ENCODE results near the gene PFDN4. TPM values are rescaled to one million over a fixed set of nuclear protein-coding genes. Genes with fewer than 3 reads are reported as not detected.

Gene PFDN4
- total RNA-seq, 2 donors from 2014 or later, result 18.7 to 19.0 TPM

DNA sequence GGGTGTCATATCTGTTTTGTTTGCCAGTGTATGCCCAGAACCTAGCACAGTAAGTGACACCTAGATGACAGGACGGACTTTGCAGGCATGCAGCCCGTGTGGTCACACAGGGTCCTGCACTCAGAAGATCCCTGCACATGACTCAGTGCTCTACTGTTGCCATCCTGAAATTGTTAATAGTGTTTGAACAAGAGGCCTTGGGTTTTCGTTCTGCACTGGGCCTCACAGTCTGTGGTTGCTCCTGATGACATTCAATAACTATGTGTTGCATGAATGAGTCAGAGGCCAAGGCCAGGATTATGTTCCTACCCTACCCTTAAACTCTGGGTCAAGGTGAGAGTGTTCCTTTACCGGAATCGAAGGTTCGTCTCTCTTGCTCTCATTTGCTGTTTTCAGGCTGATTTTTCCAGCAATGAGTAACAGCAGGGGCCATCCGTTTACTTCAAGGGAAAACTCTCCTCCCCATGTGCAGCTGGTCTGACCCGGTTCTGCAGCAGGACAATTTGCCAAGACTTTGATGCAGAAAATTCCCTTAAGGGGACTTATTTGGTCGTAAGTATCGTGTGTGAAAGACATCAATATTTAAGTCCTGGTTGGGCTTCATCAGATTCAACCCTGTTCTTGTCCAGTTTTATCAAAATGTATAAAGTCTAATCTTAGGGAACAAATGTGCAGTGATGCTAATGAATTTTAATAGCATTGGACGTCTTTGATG, 13.0 kb upstream of the PFDN4 start:
- DNase-seq, result no peak
- no peaks in the 10 kb centered on the region for H3K4me1 ChIP-seq
- intact Hi-C loops (cut with DNase I), result no loop called here
- H3K9me3 ChIP-seq, result no peaks in the 10 kb centered on the region
- no peaks in the 10 kb centered on the region for H3K27me3 ChIP-seq
- no peak overlapping the region for H3K27ac ChIP-seq
- no peak overlapping the region for H3K4me3 ChIP-seq
- TF ChIP-seq, protein P1, sequence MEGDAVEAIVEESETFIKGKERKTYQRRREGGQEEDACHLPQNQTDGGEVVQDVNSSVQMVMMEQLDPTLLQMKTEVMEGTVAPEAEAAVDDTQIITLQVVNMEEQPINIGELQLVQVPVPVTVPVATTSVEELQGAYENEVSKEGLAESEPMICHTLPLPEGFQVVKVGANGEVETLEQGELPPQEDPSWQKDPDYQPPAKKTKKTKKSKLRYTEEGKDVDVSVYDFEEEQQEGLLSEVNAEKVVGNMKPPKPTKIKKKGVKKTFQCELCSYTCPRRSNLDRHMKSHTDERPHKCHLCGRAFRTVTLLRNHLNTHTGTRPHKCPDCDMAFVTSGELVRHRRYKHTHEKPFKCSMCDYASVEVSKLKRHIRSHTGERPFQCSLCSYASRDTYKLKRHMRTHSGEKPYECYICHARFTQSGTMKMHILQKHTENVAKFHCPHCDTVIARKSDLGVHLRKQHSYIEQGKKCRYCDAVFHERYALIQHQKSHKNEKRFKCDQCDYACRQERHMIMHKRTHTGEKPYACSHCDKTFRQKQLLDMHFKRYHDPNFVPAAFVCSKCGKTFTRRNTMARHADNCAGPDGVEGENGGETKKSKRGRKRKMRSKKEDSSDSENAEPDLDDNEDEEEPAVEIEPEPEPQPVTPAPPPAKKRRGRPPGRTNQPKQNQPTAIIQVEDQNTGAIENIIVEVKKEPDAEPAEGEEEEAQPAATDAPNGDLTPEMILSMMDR (IDR thresholded peaks at IDR 0.05), result no peak
- H3K36me3 ChIP-seq, result no peaks in the 10 kb centered on the region
- no peak overlapping the region for H3K9ac ChIP-seq (ENCODE audit: low read depth in 2 of 2, low read length in 2 of 2)

DNA sequence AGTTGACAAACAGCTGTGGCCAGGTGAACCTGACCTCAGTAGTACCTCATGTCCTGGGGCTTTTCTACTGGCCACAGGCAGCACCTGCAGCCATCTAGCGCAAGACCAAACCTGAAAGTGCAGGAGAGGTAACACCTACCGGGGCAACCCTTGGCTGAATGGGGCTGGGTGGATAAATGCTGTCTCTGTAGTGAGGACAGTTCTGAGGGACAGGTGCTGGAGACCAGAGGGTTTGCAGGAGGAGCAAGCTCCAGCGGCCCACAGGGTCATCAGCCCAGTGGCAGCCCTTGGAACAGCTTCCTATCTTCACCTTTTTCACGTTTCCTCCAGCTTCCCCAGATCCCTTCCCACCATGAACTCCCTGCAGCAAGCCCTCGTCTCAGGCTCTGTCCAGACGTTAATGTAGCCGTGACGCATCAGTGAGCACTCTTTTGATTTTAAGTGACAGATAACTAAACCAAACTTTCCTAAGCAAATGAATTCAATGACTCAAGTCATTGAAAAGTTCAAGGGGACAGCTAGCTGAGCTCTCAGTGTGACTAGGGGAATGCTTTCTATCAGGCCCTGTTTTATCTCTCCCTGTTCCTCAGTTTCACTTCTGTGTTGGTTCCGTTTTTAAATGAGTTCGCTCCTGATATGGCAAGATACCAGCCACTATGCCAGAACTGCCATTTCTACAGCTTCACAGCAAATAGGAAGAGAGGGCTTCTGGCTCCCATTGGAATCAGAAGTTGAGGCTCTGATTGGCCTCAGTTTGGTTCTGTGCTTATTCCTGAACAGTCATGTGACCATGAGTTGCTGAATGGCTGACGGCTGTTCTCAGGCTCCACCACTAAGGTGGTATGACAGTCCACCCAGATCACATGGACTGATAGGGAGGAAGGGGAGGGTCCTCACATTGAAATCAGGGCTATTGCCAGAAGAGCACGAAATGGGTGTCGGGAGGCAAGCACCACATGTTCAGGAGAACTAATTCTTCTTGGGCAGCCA, 12.1 kb upstream of the PFDN4 start:
- DNase-seq, result no peak
- Histone ChIP-seq H3K4me3 (no peak overlapping the region), H3K4me1 (no peaks in the 10 kb centered on the region), H3K9ac (ENCODE audit: low read depth in 2 of 2, low read length in 2 of 2) (no peak overlapping the region), H3K27me3 (no peaks in the 10 kb centered on the region), H3K36me3 (no peaks in the 10 kb centered on the region), H3K9me3 (no peaks in the 10 kb centered on the region), H3K27ac (no peak overlapping the region)
- TF ChIP-seq, protein P1 (IDR thresholded peaks at IDR 0.05), result no peak
- intact Hi-C loops (cut with DNase I), result no loop called here

DNA sequence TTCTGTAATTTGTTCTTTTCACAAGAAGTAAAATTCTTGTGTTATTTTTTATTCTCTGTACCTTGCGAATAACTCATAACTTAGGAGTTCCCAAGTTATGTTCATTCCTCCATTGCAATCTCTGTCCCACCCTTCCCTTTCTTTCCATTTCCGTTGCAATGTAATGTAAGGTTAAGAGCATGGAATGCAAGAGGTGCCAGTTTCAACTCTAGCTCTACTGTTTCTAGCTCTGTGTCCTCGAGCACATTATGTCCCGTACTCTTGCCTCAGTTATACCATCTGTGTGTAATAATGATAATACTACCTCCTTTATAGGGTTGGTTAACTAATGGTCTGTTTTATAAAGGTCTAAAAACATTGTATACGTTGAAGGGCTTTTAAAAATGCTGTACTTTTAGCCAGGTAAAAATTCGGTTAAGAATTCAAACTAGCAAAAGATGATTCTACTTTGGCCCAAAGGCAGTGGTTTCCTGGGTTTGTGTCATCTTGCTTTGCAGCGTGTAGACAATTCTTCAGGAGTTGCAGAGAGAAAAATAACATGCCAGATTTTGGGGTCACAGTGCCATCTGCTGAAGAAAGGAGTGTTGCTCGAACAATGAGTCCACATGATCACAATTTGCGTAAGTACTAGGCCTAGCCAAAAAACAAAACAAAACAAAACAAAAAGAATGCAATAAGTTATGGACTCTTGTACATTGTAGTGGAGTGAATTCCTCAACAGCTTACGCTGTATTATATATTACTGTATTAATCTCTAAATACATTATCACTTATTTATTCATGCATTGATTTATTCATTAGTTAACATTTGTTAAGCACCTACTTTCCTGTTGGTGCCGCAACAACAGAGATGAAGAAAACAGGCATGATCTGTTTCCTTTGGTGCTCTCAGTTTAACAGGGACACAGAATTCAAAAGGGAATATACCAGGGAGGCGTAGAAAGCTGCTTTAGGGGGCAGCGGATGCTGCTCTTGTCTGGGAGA, 10.0 kb upstream of the PFDN4 start:
- H3K4me3 ChIP-seq, result no peak overlapping the region
- H3K9ac ChIP-seq (ENCODE audit: low read depth in 2 of 2, low read length in 2 of 2), result no peak overlapping the region
- TF ChIP-seq, protein P1 (IDR thresholded peaks at IDR 0.05), result no peak
- no peaks in the 10 kb centered on the region for H3K36me3 ChIP-seq
- H3K27ac ChIP-seq, result no peak overlapping the region
- no peak for DNase-seq
- intact Hi-C loops (cut with DNase I), result loop anchor here (2.0 kb wide), 1 partner anchor 101 kb away; no protein-coding TSS in a partner anchor
- H3K27me3 ChIP-seq, result no peaks in the 10 kb centered on the region
- no peaks in the 10 kb centered on the region for H3K9me3 ChIP-seq
- H3K4me1 ChIP-seq, result no peaks in the 10 kb centered on the region

DNA sequence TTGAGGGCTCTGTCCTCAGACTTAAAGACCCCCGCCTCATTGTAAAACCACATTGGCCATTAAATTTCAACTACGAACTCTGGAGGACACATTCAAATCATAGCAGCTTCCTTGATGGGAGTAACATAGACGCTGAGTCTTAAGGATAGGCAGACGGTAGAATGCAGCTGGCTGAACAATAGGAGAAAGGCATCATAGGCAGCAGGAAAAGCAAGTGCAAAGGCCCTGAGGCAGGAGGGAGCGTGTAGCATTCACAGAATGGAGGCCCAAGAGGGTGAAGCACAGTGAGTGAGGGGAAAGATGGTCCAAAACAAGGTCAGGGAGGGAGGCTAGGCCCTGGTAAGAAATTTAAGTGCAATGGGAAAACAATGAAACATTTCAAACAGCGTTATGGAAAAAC, 8.6 kb upstream of the PFDN4 start:
- intact Hi-C loops (cut with DNase I), result loop anchor here (2.0 kb wide), 1 partner anchor 102 kb away; no protein-coding TSS in a partner anchor
- Histone ChIP-seq H3K36me3 (no peaks in the 10 kb centered on the region), H3K4me3 (no peak overlapping the region), H3K9ac (ENCODE audit: low read depth in 2 of 2, low read length in 2 of 2) (no peak overlapping the region), H3K9me3 (no peaks in the 10 kb centered on the region), H3K27me3 (no peaks in the 10 kb centered on the region), H3K4me1 (peaks cover 3% of the 10 kb centered on the region), H3K27ac (no peak overlapping the region)
- TF ChIP-seq, protein P1 (IDR thresholded peaks at IDR 0.05), result no peak
- no peak for DNase-seq
